Neural progenitor cell (in vitro differentiated cells): ENCODE measurements around the gene ZSCAN21. TPM values are rescaled to one million over a fixed set of nuclear protein-coding genes. Genes with fewer than 3 reads are reported as not detected.
A peak's percentile ranks its signal among the peaks of the same experiment; 100 is the strongest.

Source experiments
- DNase-seq: peaks from one replicate; pipeline ENCODE4 v3.0.0-alpha.2; 2016; ENCODE audit warnings: low spot score
- H2AFZ ChIP-seq: fragments of 200-600 bp; sonication (generic); replicated peaks from 2 replicates; pipeline ENCODE4 v1.6.1; 2016; ENCODE audit warnings: antibody characterized with exemption
- H3F3A ChIP-seq: fragments of 200-600 bp; sonication (generic); 2 replicates; pipeline ENCODE4 v1.6.1; 2016; ENCODE audit warnings: antibody characterized with exemption, low read depth
- H3K27ac ChIP-seq: fragments of 200-600 bp; sonication (generic); 2 replicates; pipeline ENCODE4 v1.5.1; 2016; ENCODE audit warnings: mild to moderate bottlenecking
- H3K27me3 ChIP-seq: fragments of 200-600 bp; sonication (generic); 2 replicates; pipeline ENCODE4 v1.6.1; 2016; ENCODE audit warnings: mild to moderate bottlenecking, moderate library complexity
- H3K36me3 ChIP-seq: fragments of 200-600 bp; sonication (generic); 2 replicates; pipeline ENCODE4 v1.5.1; 2016
- H3K4me1 ChIP-seq: fragments of 200-600 bp; sonication (generic); 2 replicates; pipeline ENCODE4 v1.6.1; 2016; ENCODE audit warnings: mixed run types
- H3K4me2 ChIP-seq: fragments of 200-600 bp; sonication (generic); 2 replicates; pipeline ENCODE4 v1.6.1; 2016
- H3K4me3 ChIP-seq: fragments of 200-600 bp; sonication (generic); 2 replicates; pipeline ENCODE4 v1.5.1; 2016
- H3K79me2 ChIP-seq: fragments of 200-600 bp; sonication (generic); 2 replicates; pipeline ENCODE4 v1.6.1; 2016; ENCODE audit warnings: low read depth
- H3K9ac ChIP-seq: fragments of 200-600 bp; sonication (generic); 2 replicates; pipeline ENCODE4 v1.6.1; 2016
- H3K9me3 ChIP-seq: fragments of 200-600 bp; sonication (generic); 2 replicates; pipeline ENCODE4 v1.5.1; 2016; ENCODE audit warnings: low read depth
- H4K20me1 ChIP-seq: fragments of 200-600 bp; sonication (generic); 2 replicates; pipeline ENCODE4 v1.6.1; 2016; ENCODE audit warnings: low read depth
- H3K27ac Mint-ChIP-seq: 3 replicates; pipeline ENCODE4 v1.8.0; 2021; ENCODE audit warnings: mixed read lengths
- H3K27me3 Mint-ChIP-seq: 2 replicates; pipeline ENCODE4 v1.8.0; 2022; ENCODE audit warnings: low read depth, mild to moderate bottlenecking, inconsistent platforms, moderate library complexity, mixed read lengths; ENCODE audit not compliant: insufficient read depth
- H3K36me3 Mint-ChIP-seq: 3 replicates; pipeline ENCODE4 v1.8.0; 2021; ENCODE audit warnings: mixed read lengths
- H3K4me1 Mint-ChIP-seq: 3 replicates; pipeline ENCODE4 v1.8.0; 2021; ENCODE audit warnings: mixed read lengths
- H3K4me3 Mint-ChIP-seq: 3 replicates; pipeline ENCODE4 v1.8.0; 2021; ENCODE audit warnings: mild to moderate bottlenecking, moderate library complexity, mixed read lengths
- H3K9me3 Mint-ChIP-seq: 3 replicates; pipeline ENCODE4 v1.8.0; 2020; ENCODE audit warnings: mixed read lengths
- EZH2 ChIP-seq: fragments of 200-600 bp; sonication (generic); IDR thresholded peaks from 2 replicates; pipeline ENCODE4 v1.6.1; 2017; ENCODE audit warnings: antibody characterized with exemption, mild to moderate bottlenecking, moderate library complexity
- EZH2phosphoT487 ChIP-seq: fragments of 200-600 bp; sonication (generic); IDR thresholded peaks from 2 replicates; pipeline ENCODE4 v1.6.1; 2017; ENCODE audit warnings: antibody characterized with exemption
- total RNA-seq: library from RNA; depleted of rRNA; stranded (reverse); fragments of >200 nt; gene quantifications from 2 replicates; pipeline ENCODE4 v1.2.3, GENCODE V29; 2015; ENCODE audit warnings: low replicate concordance
- TF ChIP-seq, protein P1 (sequence below): fragments of 200-600 bp; sonication (generic); IDR thresholded peaks from 2 replicates; pipeline ENCODE4 v1.5.1; 2017; ENCODE audit warnings: antibody characterized with exemption, mild to moderate bottlenecking

The ZSCAN21 gene
- total RNA-seq, 1 donor from 2014 or later = 29.0 TPM

- Histone ChIP-seq H2AFZ (peak within 1 kb of the TSS; percentile 88), H3K9ac (peak within 1 kb of the TSS; percentile 90), H3K27ac (peak within 1 kb of the TSS; percentile 28), H4K20me1 (peaks cover 13% of the 10 kb centered on the region), H3K4me1 (peaks cover 3% of the 10 kb centered on the region), H3F3A (peaks cover 61% of the 10 kb centered on the region), H3K9me3 (no peaks in the 10 kb centered on the region), H3K4me2 (peak within 1 kb of the TSS; percentile 81), H3K36me3 (no peaks in the 10 kb centered on the region), H3K79me2 (peaks cover 14% of the 10 kb centered on the region), H3K27me3 (no peaks in the 10 kb centered on the region), H3K4me3 (peak within 1 kb of the TSS; percentile 71)
- Mint-ChIP-seq H3K4me1 (peaks cover 23% of the 10 kb centered on the region), H3K27me3 (peaks cover 7% of the 10 kb centered on the region), H3K4me3 (peak within 1 kb of the TSS; percentile 96), H3K9me3 (no peaks in the 10 kb centered on the region), H3K27ac (peak within 1 kb of the TSS; percentile 88), H3K36me3 (peaks cover 24% of the 10 kb centered on the region)
- peak; percentile 91 for DNase-seq
- TF ChIP-seq EZH2phosphoT487 (no peak), EZH2 (no peak)
- TF ChIP-seq, protein P1, sequence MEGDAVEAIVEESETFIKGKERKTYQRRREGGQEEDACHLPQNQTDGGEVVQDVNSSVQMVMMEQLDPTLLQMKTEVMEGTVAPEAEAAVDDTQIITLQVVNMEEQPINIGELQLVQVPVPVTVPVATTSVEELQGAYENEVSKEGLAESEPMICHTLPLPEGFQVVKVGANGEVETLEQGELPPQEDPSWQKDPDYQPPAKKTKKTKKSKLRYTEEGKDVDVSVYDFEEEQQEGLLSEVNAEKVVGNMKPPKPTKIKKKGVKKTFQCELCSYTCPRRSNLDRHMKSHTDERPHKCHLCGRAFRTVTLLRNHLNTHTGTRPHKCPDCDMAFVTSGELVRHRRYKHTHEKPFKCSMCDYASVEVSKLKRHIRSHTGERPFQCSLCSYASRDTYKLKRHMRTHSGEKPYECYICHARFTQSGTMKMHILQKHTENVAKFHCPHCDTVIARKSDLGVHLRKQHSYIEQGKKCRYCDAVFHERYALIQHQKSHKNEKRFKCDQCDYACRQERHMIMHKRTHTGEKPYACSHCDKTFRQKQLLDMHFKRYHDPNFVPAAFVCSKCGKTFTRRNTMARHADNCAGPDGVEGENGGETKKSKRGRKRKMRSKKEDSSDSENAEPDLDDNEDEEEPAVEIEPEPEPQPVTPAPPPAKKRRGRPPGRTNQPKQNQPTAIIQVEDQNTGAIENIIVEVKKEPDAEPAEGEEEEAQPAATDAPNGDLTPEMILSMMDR = no peak
Observed at GRCh38 chr7:100088621-100089457, 39.3 kb downstream of the ZSCAN21 start, which contains the start of gene COPS6. COPS6 (plus strand) TSS chr7:100088969; CDS start chr7:100088991, 22 bp downstream.

DNA sequence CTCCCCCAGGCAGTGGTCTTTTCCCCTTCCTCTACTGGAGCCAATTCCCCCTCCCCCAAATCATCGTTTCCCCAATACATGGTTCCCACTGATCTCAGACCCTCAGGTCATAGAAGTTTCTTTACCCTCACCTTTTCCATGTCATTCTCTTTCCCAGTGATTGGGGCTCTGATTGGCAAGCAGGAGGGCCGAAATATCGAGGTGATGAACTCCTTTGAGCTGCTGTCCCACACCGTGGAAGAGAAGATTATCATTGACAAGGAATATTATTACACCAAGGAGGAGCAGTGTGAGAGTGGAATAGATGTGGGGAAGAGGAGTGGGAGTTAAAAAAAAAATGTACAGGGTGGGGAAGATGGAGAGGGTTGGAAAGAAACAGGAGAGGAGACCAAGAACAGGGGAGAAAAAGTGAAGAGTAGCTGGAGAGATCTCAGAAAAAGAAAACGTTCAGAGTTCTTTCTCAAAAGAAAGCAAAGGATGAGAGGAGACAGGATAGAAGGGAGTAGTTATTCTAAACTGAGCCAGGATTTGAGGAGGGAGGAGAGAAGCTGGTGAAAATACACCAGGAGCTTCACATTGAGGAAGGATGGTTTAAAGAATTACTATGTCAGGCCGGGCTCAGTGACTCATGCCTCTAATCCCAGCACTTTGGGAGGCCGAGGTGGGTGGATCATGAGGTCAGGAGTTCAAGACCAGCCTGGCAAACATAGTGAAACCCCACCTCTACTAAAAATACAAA is 40.1 kb downstream of the ZSCAN21 start:
- Histone ChIP-seq H3F3A (peaks cover 69% of the 10 kb centered on the region), H3K4me1 (peaks cover 3% of the 10 kb centered on the region), H3K4me2 (peak overlapping the region; percentile 81), H3K27me3 (no peaks in the 10 kb centered on the region), H3K27ac (no peak overlapping the region), H2AFZ (no peak overlapping the region), H3K79me2 (peaks cover 15% of the 10 kb centered on the region), H3K4me3 (peak overlapping the region; percentile 71), H3K9me3 (no peaks in the 10 kb centered on the region), H4K20me1 (peaks cover 21% of the 10 kb centered on the region), H3K36me3 (peaks cover 6% of the 10 kb centered on the region), H3K9ac (peak overlapping the region; percentile 90)
- DNase-seq = no peak
- Mint-ChIP-seq H3K27ac (peak overlapping the region; percentile 88), H3K27me3 (peaks cover 7% of the 10 kb centered on the region), H3K4me1 (peaks cover 23% of the 10 kb centered on the region), H3K4me3 (peak overlapping the region; percentile 96), H3K36me3 (peaks cover 26% of the 10 kb centered on the region), H3K9me3 (no peaks in the 10 kb centered on the region)
- TF ChIP-seq EZH2 = no peak
- TF ChIP-seq, protein P1 = no peak
- TF ChIP-seq EZH2phosphoT487 = no peak

DNA sequence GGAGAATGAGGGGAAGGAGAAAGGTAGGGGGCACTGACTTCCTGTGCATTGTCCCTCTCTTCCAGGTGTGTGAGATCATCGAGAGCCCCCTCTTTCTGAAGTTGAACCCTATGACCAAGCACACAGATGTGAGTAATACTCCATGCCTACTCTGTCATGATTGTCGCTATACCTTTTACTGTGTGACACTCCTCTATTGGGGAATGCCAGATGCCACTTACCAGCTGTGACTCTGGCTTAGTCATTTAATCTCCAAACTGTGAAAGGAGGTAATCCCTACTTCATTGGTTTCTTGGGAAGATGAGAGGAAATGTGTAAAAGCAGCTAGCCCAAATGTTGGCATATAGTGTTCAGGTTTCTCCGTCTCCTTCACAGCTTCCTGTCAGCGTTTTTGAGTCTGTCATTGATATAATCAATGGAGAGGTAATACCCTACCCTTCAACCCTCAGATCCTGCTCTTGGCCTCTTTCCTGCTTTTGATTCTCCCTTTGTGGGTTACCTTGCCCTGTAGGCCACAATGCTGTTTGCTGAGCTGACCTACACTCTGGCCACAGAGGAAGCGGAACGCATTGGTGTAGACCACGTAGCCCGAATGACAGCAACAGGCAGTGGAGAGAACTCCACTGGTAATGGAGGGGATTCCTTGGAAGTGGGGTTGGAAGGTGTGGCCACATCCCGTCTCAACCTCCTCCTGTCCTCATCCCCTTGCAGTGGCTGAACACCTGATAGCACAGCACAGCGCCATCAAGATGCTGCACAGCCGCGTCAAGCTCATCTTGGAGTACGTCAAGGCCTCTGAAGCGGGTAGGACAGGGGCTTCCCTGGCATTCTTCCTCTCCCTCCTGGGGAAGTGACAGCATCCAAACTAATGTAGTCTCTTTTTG is 41.2 kb downstream of the ZSCAN21 start:
- Histone ChIP-seq H2AFZ (no peak overlapping the region), H3K4me2 (no peak overlapping the region), H3K36me3 (peaks cover 6% of the 10 kb centered on the region), H3F3A (peaks cover 81% of the 10 kb centered on the region), H3K4me1 (peaks cover 3% of the 10 kb centered on the region), H3K9me3 (no peaks in the 10 kb centered on the region), H3K27me3 (no peaks in the 10 kb centered on the region), H3K27ac (no peak overlapping the region), H3K4me3 (no peak overlapping the region), H3K9ac (no peak overlapping the region), H4K20me1 (peaks cover 32% of the 10 kb centered on the region), H3K79me2 (peaks cover 26% of the 10 kb centered on the region)
- H3K27ac Mint-ChIP-seq = peak overlapping the region; percentile 46
- peaks cover 23% of the 10 kb centered on the region for H3K4me1 Mint-ChIP-seq
- no peak for DNase-seq
- no peak for TF ChIP-seq EZH2
- no peak for TF ChIP-seq EZH2phosphoT487
- TF ChIP-seq, protein P1 = no peak
- no peaks in the 10 kb centered on the region for H3K9me3 Mint-ChIP-seq
- peaks cover 35% of the 10 kb centered on the region for H3K36me3 Mint-ChIP-seq
- H3K27me3 Mint-ChIP-seq = peaks cover 11% of the 10 kb centered on the region
- peak overlapping the region; percentile 80 for H3K4me3 Mint-ChIP-seq
